Measurements from ENCODE around the gene DIAPH3.

DIAPH3 gene

GRCh38 chr13:59706101-59706976 lies 457.4 kb downstream of the DIAPH3 start:
- Histone ChIP-seq H3K27me3 (no peaks in the 10 kb centered on the region), H3K9me3 (no peaks in the 10 kb centered on the region), H3K4me1 (ENCODE audit: control insufficient read depth in 1 of 2, insufficient read depth in 1 of 2, low read depth in 1 of 2, low read length in 1 of 2) (no peaks in the 10 kb centered on the region), H3K36me3 (no peaks in the 10 kb centered on the region), H3K27ac (no peak overlapping the region), H3K4me3 (ENCODE audit: low read depth in 1 of 2, low read length in 1 of 2) (no peak overlapping the region)
- no peak for TF ChIP-seq CTCF (IDR thresholded peaks at IDR 0.05)

- Histone ChIP-seq H3K4me1 (ENCODE audit: control insufficient read depth in 1 of 2, insufficient read depth in 1 of 2, low read depth in 1 of 2, low read length in 1 of 2) (peaks cover 3 to 11% of the 10 kb centered on the region in 2 experiments), H3K27ac (no peak overlapping the region), H3K36me3 (no peaks in the 10 kb centered on the region), H3K27me3 (no peaks in the 10 kb centered on the region), H3K9me3 (no peaks in the 10 kb centered on the region), H3K4me3 (ENCODE audit: low read depth in 1 of 2, low read length in 1 of 2) (no peak overlapping the region)
- no peak for TF ChIP-seq CTCF (IDR thresholded peaks at IDR 0.05)
Measured at GRCh38 chr13:59702269-59702668, 461.5 kb downstream of the DIAPH3 start.

- no peaks in the 10 kb centered on the region for H3K27me3 ChIP-seq
- H3K27ac ChIP-seq, result no peak overlapping the region
- peaks cover 3 to 11% of the 10 kb centered on the region in 2 experiments for H3K4me1 ChIP-seq (ENCODE audit: control insufficient read depth in 1 of 2, insufficient read depth in 1 of 2, low read depth in 1 of 2, low read length in 1 of 2)
- no peak for TF ChIP-seq CTCF (IDR thresholded peaks at IDR 0.05)
- H3K4me3 ChIP-seq (ENCODE audit: low read depth in 1 of 2, low read length in 1 of 2), result no peak overlapping the region
- H3K36me3 ChIP-seq, result no peaks in the 10 kb centered on the region
- no peaks in the 10 kb centered on the region for H3K9me3 ChIP-seq
Measured at GRCh38 chr13:59701261-59701660, 462.5 kb downstream of the DIAPH3 start.

- no peak for TF ChIP-seq CTCF (IDR thresholded peaks at IDR 0.05)
- Histone ChIP-seq H3K9me3 (no peaks in the 10 kb centered on the region), H3K4me1 (ENCODE audit: control insufficient read depth in 1 of 2, insufficient read depth in 1 of 2, low read depth in 1 of 2, low read length in 1 of 2) (peaks cover 3 to 11% of the 10 kb centered on the region in 2 experiments), H3K27ac (no peak overlapping the region), H3K36me3 (no peaks in the 10 kb centered on the region), H3K4me3 (ENCODE audit: low read depth in 1 of 2, low read length in 1 of 2) (no peak overlapping the region), H3K27me3 (no peaks in the 10 kb centered on the region)
Measured at GRCh38 chr13:59700281-59700680, 463.4 kb downstream of the DIAPH3 start.

- no peak for TF ChIP-seq CTCF (IDR thresholded peaks at IDR 0.05)
- Histone ChIP-seq H3K27ac (no peak overlapping the region), H3K36me3 (no peaks in the 10 kb centered on the region), H3K4me1 (ENCODE audit: control insufficient read depth in 1 of 2, insufficient read depth in 1 of 2, low read depth in 1 of 2, low read length in 1 of 2) (peaks cover 3 to 11% of the 10 kb centered on the region in 2 experiments), H3K4me3 (ENCODE audit: low read depth in 1 of 2, low read length in 1 of 2) (no peak overlapping the region), H3K27me3 (no peaks in the 10 kb centered on the region), H3K9me3 (no peaks in the 10 kb centered on the region)
Measured at GRCh38 chr13:59696271-59696670, 467.5 kb downstream of the DIAPH3 start.
